GM21367 (cell line): Measurements from ENCODE around the gene HAP1.
"Not testable (repeated sequence)": the region's sequence is repeated elsewhere in the genome, so short reads cannot be mapped to it uniquely, and the experiment has no call there.

ENCODE experiments used
- ATAC-seq: cut with Tn5 transposase; IDR thresholded peaks from one replicate; pipeline ENCODE4 v1.9.1; 2021; ENCODE audit not compliant: unreplicated experiment

Gene HAP1

GRCh38 chr17:41728056-41728455, 6.4 kb downstream of the HAP1 start:
- no peak for ATAC-seq

GRCh38 chr17:41725134-41725533, 9.3 kb downstream of the HAP1 start:
- ATAC-seq = no peak

- no peak for ATAC-seq
These were observed 9.9 kb downstream of the HAP1 start for GRCh38 chr17:41724476-41725050.

GRCh38 chr17:41723801-41724475, 10.5 kb downstream of the HAP1 start:
- ATAC-seq = no peak

GRCh38 chr17:41722231-41722630, 12.2 kb downstream of the HAP1 start:
- no peak for ATAC-seq

GRCh38 chr17:41718287-41718645, 16.2 kb downstream of the HAP1 start:
- ATAC-seq = no peak

GRCh38 chr17:41717408-41718286, 16.8 kb downstream of the HAP1 start:
- ATAC-seq = no peak

GRCh38 chr17:41711669-41712400, 22.6 kb downstream of the HAP1 start, which contains the start of gene GAST:
TSS of gene GAST (plus strand) at chr17:41712331. CDS start at chr17:41715437, 3,106 bp downstream.
- ATAC-seq = no peak

GRCh38 chr17:41710472-41711090, 23.9 kb downstream of the HAP1 start:
- no peak for ATAC-seq

- ATAC-seq = no peak
These were observed 26.4 kb downstream of the HAP1 start for GRCh38 chr17:41707803-41708669.

- ATAC-seq = no peak
These were observed 29.0 kb downstream of the HAP1 start for GRCh38 chr17:41705271-41705991.

- no peak for ATAC-seq
These were observed 31.7 kb downstream of the HAP1 start for GRCh38 chr17:41702712-41703111.

GRCh38 chr17:41700843-41701242, 33.6 kb downstream of the HAP1 start:
- ATAC-seq = not testable (repeated sequence)

GRCh38 chr17:41697122-41697962, 37.1 kb downstream of the HAP1 start:
- no peak for ATAC-seq

- no peak for ATAC-seq
These were observed 38.3 kb downstream of the HAP1 start for GRCh38 chr17:41695954-41696757.

- no peak for ATAC-seq
These were observed 39.2 kb downstream of the HAP1 start for GRCh38 chr17:41695134-41695661.
